Choroid plexus epithelial cell (primary cell): ENCODE results near the gene SBK2.

Experiments
- DNase-seq: peaks from one replicate; pipeline ENCODE4 v3.0.0-alpha.2; 2010; ENCODE audit warnings: low read depth
- H3K4me3 ChIP-seq: 2 replicates; pipeline ENCODE4 v1.5.1; 2011; ENCODE audit warnings: low read depth, mild to moderate bottlenecking, control low read depth, low read length, moderate library complexity
- TF ChIP-seq, protein P1 (sequence below): conservative IDR thresholded peaks from 2 replicates; pipeline ENCODE4 v1.5.1; 2011; ENCODE audit warnings: low read depth, mild to moderate bottlenecking, control low read depth, inconsistent platforms, low read length, moderate library complexity

The SBK2 gene

DNA sequence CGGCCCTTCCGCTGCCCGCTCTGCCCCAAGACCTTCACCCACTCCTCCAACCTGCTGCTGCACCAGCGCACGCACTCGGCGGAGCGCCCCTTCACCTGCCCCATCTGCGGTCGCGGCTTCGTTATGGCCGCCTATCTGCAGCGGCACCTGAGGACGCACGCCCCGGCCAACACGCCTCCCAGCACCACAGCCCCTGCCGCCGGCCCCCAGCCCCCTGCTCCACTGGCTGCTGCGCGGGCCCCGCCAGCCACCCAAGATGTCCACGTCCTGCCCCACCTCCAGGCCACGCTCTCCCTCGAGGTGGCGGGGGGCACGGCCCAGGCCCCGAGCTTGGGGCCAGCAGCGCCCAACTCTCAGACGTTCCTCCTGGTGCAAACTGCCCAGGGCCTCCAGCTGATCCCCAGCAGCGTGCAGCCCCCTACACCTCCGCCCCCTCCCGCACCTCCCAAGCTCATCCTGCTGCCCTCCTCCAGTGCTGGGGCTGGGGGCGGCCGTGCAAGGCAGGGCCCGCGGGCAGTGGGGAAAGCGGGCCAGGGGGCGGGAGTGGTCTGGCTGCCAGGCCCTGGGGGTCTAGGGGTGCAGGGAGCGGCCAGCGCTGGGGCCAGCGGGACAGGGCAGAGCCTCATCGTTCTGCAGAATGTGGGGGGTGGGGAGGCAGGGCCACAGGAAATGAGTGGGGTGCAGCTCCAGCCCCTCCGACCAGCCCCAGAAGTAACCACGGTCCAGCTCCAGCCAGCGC, 53.8 kb downstream of the SBK2 start:
- TF ChIP-seq, protein P1, sequence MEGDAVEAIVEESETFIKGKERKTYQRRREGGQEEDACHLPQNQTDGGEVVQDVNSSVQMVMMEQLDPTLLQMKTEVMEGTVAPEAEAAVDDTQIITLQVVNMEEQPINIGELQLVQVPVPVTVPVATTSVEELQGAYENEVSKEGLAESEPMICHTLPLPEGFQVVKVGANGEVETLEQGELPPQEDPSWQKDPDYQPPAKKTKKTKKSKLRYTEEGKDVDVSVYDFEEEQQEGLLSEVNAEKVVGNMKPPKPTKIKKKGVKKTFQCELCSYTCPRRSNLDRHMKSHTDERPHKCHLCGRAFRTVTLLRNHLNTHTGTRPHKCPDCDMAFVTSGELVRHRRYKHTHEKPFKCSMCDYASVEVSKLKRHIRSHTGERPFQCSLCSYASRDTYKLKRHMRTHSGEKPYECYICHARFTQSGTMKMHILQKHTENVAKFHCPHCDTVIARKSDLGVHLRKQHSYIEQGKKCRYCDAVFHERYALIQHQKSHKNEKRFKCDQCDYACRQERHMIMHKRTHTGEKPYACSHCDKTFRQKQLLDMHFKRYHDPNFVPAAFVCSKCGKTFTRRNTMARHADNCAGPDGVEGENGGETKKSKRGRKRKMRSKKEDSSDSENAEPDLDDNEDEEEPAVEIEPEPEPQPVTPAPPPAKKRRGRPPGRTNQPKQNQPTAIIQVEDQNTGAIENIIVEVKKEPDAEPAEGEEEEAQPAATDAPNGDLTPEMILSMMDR = no peak
- H3K4me3 ChIP-seq = no peak overlapping the region

DNA sequence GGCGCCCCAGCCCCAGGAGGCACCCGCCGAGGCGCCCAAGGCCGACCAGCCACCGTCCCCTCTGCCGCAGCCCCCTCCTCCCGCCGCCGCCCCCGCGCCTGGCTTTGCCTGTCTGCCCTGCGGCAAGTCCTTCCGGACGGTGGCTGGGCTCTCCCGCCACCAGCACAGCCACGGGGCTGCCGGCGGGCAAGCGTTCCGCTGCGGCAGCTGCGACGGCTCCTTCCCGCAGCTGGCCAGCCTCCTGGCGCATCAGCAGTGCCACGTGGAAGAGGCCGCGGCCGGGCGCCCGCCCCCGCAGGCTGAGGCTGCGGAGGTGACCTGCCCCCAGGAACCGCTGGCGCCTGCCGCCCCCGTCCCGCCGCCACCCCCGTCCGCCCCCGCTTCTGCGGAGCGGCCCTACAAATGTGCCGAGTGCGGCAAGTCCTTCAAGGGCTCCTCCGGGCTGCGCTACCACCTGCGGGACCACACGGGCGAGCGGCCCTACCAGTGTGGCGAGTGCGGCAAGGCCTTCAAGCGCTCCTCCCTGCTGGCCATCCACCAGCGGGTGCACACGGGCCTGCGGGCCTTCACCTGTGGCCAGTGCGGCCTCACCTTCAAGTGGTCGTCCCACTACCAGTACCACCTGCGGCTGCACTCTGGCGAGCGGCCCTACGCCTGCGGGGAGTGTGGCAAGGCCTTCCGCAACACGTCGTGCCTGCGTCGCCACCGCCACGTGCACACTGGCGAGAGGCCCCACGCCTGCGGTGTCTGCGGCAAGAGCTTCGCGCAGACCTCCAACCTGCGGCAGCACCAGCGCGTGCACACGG, 54.6 kb downstream of the SBK2 start:
- TF ChIP-seq, protein P1 = no peak
- no peak overlapping the region for H3K4me3 ChIP-seq

More for the DNA sequence above, 53.8 kb downstream of the SBK2 start:
- no peak for DNase-seq

DNA sequence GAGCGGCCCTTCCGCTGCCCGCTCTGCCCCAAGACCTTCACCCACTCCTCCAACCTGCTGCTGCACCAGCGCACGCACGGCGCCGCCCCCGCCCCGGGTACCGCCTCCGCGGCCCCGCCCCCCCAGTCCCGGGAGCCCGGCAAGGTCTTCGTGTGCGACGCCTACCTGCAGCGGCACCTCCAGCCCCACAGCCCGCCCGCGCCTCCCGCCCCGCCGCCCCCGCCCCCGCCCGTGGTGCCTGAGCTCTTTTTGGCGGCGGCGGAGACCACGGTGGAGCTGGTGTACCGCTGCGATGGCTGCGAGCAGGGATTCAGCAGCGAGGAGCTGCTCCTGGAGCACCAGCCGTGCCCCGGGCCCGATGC, 55.2 kb downstream of the SBK2 start:
- H3K4me3 ChIP-seq = no peak overlapping the region
- no peak for DNase-seq
- TF ChIP-seq, protein P1 = no peak

More for the DNA sequence above, 54.6 kb downstream of the SBK2 start:
- DNase-seq = no peak

DNA sequence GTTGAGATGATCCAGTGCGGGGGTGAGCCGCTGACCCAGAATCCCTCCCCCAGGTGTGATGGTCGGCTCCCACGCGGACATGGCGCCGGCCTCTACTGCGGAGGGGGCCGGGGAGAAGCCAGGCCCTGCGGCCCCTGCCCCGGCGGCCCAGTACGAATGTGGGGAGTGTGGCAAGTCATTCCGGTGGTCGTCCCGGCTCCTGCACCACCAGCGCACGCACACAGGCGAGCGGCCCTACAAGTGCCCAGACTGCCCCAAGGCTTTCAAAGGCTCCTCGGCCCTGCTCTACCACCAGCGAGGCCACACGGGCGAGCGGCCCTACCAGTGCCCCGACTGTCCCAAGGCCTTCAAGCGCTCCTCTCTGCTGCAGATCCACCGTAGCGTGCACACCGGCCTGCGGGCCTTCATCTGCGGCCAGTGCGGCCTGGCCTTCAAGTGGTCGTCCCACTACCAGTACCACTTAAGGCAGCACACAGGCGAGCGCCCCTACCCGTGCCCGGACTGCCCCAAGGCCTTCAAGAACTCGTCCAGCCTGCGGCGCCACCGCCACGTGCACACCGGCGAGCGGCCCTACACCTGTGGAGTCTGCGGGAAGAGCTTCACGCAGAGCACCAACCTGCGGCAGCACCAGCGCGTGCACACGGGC, 55.7 kb downstream of the SBK2 start:
- H3K4me3 ChIP-seq = no peak overlapping the region
- TF ChIP-seq, protein P1 = no peak
- DNase-seq = no peak

DNA sequence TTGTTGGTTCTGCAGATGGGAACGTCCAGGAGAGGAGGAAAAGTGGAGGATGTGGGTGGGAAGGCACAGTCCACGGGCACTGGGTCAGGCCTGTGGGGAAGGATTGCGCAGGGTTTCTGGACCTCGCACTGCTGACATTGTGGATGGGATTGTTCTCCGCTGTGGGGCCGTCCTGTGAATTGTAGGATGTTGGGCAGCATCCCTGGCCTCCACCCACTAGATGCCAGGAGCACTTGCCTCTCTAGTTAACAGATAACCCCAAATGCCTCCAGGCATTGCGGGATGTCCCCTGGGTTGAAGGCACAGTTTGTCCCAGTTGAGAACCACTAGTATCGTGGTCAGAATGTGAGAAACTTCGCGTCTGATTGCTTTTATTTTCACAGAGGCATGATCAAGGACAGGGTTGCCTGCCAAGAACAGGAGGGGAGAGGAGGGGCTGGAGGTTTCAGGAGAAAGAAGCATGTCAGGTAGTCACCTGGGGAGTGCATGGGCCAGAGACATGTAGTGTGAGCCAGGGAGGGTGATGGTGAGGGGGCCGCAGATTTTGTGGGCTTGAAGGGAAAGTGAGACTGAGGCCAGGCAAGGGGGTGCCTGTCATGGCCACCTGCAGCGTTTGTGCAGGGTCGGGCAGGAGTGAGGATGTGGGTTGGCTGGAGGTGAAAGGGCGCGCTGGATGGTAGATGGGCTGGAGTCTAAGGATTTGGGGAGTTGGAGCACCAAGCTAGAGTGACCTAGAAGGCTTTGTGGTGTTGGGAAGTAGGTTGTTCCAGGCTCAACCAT, 57.3 kb downstream of the SBK2 start:
- H3K4me3 ChIP-seq = no peak overlapping the region
- TF ChIP-seq, protein P1 = no peak
- DNase-seq = no peak

DNA sequence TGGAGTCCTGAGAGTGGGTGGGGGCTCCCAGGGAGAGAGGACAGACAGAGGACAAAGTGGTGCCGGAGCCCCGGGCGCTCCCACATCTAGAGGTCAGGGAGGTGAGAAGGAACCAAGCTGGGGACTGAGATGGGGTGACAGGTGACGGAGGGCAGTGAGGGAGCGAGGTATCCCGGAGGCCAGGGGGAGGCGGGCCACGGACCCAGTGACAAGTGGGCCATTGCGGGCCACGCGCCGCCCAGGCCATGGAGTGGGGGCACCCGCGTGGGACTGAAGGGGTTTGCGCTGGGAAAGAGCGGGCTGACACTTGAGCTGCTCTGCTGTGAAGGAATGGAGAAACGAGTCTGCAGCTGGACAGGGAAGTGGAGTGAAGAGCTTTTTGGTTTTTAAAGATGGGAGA, 57.9 kb downstream of the SBK2 start:
- H3K4me3 ChIP-seq = no peak overlapping the region
- no peak for DNase-seq
- TF ChIP-seq, protein P1 = no peak
